Activated CD4-positive, alpha-beta T cell treated with anti-CD3 and anti-CD28 coated beads for 24 hours (primary cell): ENCODE results near the gene OR10A5.
"Not testable (repeated sequence)": the region's sequence is repeated elsewhere in the genome, so short reads cannot be mapped to it uniquely, and the experiment has no call there.

ENCODE experiments used
- DNase-seq, 2 donors: peaks; one replicate each; pipeline ENCODE4 v3.0.0-alpha.2; 2020; ENCODE audit warnings: low read depth in 2 of 2

OR10A5 gene

DNA sequence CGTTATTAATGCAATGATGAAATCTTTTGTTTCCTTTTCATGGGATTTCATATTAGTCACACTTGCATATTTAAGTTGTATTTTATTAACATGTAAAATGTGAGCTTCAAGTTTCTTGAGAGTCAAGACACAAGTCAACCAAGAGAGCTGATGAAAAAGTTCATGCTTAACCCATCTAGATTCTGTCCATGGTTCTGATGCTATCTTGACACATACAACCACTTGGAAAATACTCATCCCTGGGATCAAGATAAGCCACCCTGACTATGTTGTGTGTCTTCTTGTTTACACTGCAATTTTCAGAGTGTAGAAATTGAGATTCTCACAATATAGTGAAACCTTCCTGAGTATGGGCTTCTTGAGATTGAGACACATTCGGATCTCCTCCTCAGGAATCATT is 30.3 kb downstream of the OR10A5 start:
- DNase-seq: no peak

GRCh38 chr11:6876325-6876724 is 30.8 kb downstream of the OR10A5 start, which contains the start of gene OR10A4:
Gene OR10A4, plus strand, starts transcription at chr11:6876625. Its CDS starts 23 bp downstream, at chr11:6876648.
- no peak for DNase-seq

DNA sequence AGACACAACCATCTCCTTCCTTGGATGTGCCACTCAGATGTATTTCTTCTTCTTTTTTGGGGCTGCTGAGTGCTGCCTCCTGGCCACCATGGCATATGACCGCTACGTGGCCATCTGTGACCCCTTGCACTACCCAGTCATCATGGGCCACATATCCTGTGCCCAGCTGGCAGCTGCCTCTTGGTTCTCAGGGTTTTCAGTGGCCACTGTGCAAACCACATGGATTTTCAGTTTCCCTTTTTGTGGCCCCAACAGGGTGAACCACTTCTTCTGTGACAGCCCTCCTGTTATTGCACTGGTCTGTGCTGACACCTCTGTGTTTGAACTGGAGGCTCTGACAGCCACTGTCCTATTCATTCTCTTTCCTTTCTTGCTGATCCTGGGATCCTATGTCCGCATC is 31.4 kb downstream of the OR10A5 start:
- no peak for DNase-seq

DNA sequence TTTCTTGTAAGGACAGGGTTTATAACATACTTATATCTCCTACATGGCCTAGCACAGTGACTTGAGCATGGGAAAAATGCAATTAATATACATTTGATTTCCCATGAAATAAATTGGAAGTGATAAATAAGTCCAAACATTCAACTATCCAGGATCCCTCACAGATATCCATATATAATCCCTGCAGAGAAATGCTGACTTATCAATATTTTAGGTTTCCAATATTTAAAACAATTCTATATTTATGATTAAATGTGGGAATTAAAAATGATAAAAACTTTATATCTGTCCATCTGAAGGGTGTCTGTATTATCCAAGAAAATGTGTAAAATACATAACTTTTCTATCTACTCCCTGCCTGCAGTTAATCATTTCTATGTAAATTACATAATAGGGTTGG is 37.3 kb downstream of the OR10A5 start:
- no peak for DNase-seq

GRCh38 chr11:6887711-6888110 is 42.2 kb downstream of the OR10A5 start:
- DNase-seq: not testable (repeated sequence)

DNA sequence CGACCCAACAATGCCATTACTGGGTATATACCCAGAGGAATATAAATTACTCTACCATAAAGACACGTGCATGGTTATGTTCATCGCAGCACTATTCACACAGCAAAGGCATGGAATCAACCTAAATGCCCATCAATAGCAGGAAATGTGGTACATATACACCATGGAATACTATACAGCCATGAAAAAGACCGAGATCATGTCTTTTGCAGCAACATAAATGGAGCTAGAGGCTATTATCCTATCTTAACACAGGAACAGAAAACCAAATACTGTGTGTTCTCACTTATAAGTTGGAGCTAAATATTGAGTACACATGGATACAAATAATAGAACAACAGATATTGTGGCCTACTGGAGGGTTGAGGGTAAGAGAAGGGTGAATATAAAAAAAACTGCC is 43.3 kb downstream of the OR10A5 start:
- DNase-seq: no peak

DNA sequence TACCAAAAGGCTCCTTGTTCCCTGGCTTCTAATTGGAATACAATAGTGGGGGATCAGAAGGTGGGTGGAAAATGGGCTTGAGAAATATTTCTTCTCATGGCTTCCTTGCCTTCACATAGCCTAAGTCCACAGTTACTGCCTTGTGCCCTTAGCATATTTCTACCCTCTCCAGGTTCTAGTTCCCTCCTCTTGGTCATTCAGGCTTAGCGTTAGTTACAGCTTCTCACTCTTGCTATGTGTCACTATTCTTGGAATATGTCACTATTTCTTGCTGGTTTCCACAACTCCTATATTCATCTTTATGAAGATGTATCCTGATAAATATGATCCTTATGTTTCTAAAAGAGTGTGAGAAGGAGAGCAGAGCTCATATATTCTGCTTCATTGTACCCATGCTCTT is 44.4 kb downstream of the OR10A5 start:
- no peak for DNase-seq

GRCh38 chr11:6892400-6892799 is 46.9 kb downstream of the OR10A5 start, which contains the start of gene OR2D2:
Gene OR2D2, minus strand, starts transcription at chr11:6892500. Its CDS starts 0 bp downstream, at chr11:6892500.
- DNase-seq: no peak

- DNase-seq: no peak
Observed at GRCh38 chr11:6894097-6894496, 48.6 kb downstream of the OR10A5 start.

GRCh38 chr11:6895010-6895409 is 49.5 kb downstream of the OR10A5 start:
- DNase-seq: no peak
